GM19395 (cell line): ENCODE data around the gene ORMDL3.
"Not testable (repeated sequence)": the region's sequence is repeated elsewhere in the genome, so short reads cannot be mapped to it uniquely, and the experiment has no call there.

ENCODE experiments used
- ATAC-seq: cut with Tn5 transposase; IDR thresholded peaks from one replicate; pipeline ENCODE4 v1.9.1; 2021; ENCODE audit warnings: mild to moderate bottlenecking, moderate library complexity; ENCODE audit not compliant: unreplicated experiment

The ORMDL3 gene

DNA sequence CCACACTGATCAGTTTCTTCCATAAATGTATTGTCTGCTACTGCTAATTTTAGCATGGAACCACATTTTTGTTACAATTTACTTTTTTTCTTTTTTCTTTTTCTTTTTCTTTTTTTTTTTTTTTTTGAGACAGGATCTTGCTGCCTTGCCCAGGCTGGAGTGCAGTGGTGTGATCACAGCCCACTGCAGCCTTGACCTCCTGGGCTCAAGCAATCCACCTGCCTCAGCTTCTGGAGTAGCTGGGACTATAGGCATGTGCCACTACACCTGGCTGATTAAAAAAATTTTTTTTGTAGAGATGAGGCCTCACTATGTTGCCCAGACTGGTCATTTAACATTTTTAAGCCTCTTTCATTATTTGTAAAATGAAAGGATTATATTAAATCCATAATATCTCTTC is 40.3 kb downstream of the ORMDL3 start:
- no peak for ATAC-seq

DNA sequence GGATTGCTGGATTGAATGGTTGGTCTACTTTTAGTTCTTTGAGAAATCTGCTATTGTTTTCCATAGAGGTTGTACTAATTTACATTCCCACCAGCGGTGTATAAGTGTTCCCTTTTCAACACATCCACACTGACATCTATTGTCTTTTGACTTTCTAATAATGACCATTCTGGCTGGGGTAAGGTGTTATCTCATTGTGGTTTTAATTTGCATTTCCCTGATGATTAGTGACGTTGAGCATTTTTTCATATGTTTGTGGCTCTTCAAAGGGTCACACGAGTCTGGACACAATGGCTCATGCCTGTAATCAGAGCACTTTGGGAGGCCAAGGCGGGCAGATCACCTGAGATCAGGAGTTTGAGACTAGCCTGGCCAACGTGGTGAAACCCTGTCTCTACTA is 41.3 kb downstream of the ORMDL3 start:
- not testable (repeated sequence) for ATAC-seq

DNA sequence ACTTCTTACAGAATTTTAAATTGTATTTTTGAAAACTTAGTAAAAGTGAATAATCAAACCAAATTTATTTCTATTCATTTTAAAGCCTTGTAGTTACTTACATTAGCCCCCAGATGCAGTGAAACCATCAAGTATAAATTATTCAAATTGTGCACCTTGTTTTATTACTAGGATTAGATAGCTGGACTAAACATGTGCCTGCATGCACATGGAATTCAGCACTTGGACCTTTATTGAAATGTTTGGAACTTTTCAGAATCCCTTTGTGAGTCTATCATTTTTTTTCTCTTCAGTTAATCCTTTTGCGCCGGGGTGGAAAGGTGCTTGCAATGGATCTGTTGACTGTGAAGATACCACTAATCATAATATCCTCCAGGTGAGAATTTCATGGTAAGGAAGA is 54.6 kb downstream of the ORMDL3 start:
- ATAC-seq: no peak

DNA sequence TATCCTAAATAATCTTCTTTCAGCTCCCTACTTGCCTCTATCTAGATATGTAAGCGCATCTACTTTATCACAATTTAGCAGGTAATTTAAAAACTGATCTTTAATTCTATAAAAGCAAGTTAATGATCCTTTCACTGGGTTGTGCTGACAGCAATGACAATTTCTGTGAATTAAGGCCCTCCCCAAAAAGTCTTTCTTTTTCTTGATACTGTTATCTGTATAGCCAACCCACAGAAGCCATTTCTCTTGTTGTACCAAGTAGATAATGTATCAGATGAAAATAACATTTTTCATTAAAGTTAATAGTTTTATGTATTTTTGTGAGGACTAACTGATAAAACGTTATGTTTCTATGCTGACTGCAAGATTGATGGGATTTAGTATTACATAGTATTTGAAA is 55.6 kb downstream of the ORMDL3 start:
- no peak for ATAC-seq
